GM18511 (cell line): ENCODE results near the gene ARHGAP40.

ENCODE experiments used
- ATAC-seq: cut with Tn5 transposase; IDR thresholded peaks from one replicate; pipeline ENCODE4 v1.9.1; 2021; ENCODE audit warnings: mild to moderate bottlenecking, moderate library complexity; ENCODE audit not compliant: unreplicated experiment

ARHGAP40 gene

DNA sequence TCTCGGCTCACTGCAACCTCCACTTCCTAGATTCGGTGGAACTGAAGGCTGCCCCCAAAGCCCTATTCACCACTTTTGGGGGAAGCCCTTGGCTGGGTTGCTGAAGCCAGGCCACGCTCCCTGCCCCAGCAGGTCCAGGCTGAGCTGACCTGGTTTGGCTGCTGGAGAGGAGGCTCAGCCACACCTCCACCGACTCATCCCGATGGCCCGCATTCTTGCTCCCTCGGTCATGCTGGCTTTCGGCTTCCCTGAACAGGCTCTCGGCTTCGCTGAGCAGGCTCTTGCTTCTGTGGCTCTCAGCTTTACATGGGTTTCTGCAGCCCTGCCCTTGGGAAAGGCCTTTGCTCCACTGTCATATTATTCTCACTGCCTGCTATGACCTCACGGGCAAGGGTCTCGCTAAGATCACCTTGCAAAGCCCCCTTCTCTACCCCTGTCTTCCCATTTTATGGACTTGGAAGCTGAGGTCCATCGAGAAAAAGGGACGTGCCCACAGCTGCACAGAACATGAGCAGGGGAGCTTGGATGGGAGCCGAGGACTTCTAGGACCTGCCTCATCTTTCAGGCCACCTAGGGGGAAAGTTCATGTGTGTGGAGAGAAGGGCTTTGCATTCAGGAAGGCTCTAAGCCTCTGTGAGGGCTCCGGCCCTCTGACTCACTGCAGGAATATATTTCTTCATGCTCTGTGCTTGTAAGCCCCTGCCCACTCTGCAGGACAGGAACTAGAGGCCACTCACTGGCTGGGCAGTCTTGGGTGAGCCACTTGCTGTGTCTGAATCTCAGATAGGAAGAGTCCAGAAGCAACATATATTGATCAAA lies 15.6 kb downstream of the ARHGAP40 start:
- ATAC-seq, result no peak

DNA sequence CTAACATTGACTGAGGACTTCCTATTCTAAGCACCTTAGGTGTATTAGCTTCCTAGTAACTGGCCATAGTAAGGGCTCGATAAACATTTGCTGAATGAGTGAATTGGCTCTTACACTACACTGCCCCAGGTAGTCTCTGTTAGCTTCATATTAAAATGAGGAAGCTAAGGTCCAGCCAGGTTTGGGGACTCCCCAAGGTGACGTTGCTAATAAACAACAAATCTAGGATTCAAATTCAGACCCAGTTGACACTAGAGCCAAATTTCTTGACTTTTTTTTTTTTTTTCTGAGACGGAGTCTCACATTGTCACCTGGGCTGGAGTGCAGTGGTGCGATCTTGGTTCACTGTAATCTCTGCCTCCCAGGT lies 16.2 kb downstream of the ARHGAP40 start:
- no peak for ATAC-seq

DNA sequence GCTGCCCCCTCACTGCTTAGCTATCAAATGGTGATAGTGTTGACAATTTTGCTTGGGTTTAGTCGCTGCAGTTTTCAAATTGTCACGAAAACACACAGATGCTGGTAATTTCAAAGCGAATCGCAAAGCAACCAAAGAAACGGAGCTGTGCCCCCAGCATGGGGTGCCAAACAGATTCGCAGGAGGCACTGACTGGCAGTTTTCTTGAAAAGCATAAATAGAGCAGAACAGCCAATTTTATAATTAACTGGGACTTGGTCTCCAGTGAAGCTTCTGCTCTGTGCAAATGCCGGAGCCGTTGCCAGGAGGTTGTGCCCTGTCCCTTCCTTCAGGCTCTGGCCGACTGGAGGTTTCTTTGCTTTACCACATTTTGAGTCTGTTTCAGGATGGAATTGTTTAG lies 18.8 kb downstream of the ARHGAP40 start:
- ATAC-seq, result no peak

DNA sequence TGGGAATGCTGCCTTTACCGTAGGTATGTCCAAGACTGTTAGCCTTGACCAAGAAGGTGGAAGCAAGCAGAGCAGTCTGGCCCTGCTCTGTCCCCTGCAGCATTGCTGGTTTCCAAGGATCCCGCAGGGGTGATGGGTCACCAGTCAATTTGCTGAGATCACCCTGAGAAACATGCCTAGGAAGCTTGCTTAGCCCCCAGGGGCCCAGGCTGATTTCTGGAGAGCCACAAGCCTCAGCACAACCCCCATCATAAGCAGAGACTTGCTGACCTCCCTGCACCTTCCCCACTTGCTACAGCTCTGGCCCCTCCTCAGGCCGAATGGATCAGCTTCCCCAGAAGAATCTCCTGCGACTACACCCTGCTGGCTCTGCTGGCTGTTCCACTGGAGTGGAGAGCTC lies 21.5 kb downstream of the ARHGAP40 start:
- no peak for ATAC-seq

DNA sequence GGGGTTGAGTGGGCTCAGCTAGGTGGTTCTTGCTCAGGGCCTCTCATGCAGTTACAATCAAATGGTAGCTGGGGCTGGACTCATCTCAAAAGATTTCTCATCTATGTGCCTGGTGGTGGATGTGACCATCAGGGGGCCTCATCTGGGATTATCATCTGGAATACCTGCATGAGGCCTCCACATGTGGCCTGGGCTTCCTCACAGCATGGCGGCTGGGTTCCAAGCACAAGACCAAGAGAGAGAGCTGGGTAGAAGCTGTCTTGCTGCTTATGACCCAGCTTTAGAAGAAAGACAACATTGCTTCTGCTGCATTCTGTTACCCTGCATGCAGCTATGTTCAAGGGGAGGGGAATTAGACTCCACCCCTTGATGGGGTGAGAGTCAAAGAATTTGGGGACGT lies 22.5 kb downstream of the ARHGAP40 start:
- no peak for ATAC-seq

DNA sequence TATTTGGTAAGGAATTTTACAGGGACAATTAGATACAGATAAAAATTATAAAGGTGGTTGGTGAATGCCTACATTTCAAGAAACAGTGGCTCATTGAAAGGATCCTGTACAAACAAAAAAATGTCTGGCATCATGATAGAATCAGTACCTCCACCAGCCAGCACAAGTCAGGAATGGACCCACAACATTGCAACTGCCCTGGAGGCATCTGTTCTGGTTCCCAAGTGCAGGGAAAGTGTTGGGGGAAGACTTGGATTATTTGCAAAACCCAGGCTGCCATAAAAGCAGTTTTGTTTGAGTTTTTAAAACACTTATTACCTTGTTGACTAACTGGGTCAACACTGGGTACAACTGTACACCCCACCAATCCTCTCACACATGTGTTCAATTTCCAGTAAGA lies 24.3 kb downstream of the ARHGAP40 start:
- ATAC-seq, result no peak

DNA sequence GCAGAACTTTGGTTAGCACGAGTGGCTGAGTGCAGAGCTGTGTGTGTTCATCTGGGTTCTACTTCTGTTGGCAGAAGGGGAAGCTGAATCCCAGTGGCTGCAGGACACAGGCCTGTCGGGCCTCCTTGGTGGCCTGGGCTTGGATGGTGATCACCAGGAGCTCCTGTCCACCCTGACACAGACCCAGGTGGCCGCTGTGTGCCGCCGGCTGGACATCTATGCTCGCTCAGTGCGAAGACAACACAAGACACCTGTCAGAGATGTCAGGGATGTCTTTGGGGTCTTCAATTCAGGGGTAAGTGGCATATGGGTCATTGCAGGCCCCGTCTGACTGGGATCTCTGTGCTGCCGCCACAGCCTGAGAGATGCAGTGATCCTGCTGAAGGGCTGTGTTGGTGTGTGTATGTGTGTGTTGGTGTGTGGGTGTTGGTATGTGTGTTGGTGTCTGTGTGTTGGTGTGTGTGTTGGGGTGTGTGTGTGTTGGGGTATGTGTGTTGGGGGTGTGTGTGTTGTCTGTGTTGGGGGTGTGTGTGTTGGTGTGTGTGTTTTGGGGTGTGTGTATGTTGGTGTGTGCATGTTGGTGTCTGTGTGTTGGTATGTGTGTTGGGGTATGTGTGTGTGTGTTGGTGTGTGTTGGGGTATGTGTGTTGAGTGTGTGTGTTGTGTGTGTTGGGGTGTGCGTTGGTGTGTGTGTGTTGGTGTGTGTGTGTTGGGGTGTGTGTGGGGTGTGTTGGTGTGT lies 25.5 kb downstream of the ARHGAP40 start:
- no peak for ATAC-seq

DNA sequence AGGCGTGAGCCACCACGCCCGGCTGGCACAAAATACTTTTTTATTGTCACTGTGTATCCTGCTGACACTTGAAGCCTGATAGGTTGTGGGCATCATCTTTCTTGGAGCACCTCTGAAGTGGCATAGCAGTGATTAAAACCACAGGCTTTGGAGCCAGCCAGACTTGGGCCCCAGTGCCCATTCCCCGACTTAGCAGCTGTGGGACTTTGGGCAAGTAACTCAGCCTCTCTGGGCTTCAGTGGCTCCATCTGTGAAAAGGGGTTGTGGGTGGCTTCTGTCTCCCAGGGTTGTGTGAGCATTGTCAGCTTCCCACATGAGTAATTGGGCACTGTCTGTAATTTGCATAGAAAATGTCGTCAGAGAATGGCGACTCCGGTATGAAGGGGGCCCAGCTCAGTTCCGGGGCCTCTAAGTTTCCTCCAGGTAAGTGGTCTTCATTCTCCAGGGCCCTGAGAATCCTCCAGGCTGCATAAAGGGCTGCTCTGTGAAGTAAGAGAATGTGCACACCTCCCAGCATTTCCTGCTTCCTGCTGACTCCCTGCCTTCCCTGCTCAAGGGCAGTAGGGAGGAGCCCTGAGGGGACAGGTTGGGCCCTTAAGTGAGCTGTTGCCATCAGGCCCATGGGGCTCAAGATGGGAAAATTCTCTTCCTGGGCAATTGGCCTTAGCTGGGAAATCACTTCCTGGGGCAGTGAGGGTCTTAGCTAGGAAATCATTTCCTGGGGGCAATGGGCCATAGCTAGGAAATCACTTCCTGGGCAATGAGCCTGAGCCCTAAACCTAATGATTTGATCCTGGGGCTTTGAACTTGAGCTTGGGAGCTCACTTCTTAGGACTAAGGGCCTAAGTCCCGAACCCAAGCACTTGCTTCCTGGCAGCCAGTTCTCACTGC lies 27.2 kb downstream of the ARHGAP40 start:
- ATAC-seq, result no peak

DNA sequence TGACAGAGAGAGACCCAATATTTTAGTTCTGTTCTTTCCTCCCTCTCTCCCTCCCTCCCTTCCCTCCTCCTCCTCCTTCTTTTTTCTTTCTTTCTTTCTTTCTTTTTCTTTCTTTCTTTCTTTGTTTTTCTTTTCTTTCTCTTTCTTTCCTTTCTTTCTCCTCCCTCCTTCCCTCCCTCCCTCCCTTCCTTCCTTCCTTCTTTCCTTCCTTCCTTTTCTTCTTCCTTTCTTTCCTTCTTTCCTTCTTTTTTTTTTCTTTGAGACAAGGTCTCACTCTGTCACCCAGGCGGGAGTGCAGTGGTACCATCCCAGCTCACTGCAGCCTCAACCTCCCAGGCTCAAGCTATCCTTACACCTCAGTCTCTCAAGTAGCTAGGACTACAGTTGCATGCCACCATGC lies 28.4 kb downstream of the ARHGAP40 start:
- no peak for ATAC-seq

DNA sequence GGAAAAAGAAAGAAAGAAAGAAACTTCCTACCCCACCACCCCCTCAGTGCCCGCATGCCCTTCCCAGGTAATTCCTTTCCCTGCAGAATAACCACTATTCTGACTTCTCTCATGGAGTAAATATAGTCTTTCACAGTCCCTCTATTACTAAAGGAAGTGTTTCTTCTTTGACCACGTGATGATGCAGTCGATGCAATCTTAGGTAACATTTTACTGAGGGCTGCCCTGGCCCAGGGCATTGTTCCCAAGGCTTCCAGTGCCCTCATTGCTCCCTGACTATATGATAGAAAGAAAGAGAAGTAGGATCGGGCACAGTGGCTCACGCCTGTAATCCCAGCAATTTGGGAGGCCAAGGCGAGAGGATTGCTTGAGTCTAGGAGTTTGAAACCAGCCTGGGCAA lies 29.1 kb downstream of the ARHGAP40 start:
- no peak for ATAC-seq

DNA sequence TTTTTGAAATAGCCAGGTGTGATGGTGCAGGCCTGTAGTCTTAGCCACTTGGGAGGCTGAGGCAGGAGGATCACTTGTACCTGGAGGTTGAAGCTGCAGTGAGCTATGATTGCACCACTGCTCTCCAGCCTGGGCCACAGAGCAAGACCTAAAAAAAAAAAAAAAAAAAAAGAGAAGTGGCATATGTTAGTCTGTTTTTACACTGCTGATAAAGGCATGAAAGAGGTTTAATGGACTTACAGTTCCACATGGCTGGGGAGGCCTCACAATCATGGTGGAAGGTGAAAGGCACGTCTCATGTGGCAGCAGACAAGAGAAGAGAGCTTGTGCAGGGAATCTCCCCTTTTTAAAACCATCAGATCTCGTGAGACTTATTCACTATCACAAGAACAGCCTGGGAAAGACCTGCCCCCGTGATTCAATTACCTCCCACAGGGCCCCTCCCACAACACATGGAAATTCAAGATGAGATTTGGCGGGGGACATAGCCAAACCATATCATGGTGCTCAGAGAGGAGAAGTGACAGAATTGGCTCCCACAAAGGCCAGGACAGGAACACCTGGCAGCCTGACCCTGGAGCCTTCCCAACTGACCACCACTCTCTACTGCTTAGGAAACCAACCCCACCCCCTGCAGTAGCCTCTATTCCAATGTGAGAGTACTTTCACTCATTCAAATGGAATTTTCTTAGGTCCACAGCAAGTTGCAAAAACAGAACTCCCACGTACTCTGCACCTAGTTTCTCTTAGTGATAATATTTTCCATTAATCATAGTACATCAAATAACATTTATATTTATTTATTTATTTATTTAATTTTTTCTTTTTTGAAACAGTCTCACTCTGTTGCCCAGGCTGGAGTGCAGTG lies 29.8 kb downstream of the ARHGAP40 start:
- ATAC-seq, result no peak

DNA sequence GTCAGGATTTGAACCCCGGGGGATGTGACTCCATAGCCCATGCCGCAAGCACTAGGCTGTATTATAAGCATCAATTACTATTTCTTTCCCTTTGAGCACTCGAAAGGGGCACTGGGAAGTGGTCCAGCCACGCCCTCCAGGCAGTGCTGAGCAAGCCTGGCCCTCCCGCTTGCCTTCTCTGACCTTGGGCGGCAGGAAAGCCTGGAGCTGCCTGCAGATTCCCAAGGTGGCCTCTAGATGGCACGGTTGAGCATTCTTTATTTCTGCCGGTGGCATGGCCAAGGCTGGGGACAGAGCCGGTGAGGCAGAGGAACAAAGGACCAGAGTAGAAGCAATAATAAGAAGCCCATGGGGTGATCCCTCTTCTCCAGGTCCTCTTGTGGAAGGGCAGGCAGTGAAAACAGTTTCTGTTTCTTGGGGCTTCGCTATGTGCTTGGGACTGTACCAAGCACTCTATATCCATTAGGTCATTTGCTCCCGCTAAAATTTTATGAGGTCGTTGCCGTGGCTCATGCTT lies 32.0 kb downstream of the ARHGAP40 start:
- ATAC-seq, result no peak

DNA sequence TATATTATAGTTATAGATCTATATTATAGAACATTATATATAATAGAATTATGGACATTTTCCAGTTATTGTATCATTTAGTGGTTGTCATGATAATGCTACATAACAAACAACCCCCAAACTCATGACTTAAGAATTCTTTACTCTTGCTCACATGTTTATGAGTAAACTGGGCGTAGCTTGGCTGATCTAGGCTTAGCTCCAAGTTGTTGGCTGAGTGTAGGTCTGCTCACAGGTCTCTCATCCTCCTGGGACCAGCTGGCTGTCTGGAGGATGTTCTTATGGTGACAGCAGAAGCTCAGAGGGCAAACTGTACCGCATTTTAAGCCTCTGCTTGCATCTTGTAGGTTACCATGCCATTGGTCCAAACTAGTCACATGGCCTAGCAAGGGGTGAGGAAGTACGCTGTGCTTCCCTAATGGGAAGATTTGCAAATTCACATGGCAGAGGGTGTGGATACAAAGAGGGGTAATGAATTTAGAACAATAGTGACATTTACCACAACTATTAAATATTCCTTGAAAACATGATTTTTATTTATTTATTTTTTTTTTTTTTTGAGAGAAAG lies 34.2 kb downstream of the ARHGAP40 start:
- no peak for ATAC-seq

DNA sequence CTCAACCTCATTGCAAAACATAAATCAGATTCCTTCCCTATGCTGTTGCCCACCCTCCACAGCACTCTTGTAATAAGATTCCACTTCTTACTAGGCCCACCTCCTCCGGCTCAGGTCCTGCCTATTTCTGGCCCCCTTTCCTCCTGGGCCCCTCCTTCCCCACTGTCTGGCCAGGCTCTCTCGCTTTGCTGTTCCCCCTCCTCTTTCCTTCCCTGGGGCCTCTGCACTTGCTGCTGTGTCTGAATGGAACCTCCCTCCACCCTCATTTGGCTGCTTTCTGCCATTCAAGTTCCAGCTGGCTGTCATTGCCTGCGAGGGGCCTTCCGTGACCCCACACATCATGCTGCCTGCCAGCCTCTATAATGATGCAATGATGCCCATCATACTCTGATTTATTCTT lies 38.9 kb downstream of the ARHGAP40 start:
- no peak for ATAC-seq

DNA sequence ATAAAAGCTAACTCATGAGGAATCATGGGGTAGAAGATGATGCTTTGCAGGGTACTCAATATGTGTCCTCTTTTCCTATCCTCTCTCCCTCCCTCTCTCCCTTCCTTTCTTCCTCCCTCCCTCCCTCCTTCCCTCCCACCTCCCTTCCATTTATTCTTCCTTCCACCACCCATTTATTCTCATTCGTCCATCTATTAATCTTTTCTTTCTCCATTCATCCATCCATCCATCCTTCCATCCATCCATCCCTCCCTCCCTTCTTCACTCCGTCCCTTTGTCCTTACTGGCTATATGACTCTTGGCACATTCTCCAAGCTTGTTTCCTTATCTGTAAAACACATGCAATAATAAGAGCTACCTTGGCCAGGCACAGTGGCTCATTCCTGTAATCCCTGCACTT lies 40.9 kb downstream of the ARHGAP40 start:
- ATAC-seq, result no peak

DNA sequence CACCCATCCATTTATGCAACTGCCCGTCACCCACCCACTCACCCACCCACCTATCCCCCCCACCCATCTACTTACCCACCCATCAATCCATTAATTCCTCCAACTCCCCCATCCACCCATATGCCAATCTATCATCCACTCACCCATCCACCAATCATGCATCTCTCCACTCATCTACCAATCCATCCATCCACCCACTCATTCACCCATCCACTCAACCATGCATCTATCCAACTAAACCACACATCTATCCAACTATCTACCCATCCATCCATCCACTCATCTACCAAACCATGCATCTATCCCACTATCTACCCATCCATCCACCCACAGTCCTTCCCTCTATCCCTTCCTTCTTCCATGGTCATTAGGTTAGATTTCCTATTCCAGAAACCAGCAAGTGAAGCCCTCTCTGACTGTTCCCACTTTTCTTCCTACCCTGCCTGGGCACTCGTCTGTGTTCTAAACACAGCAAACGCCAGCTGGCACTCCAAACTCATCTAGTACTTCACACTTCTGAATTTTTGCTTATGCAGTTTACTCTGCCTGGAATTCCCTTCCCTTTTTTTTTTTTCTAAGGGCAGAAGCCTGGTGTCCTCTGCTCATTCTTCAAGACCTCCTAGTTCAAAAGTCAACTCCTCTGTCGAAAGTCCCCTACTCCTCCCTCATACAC lies 43.1 kb downstream of the ARHGAP40 start:
- ATAC-seq, result no peak

DNA sequence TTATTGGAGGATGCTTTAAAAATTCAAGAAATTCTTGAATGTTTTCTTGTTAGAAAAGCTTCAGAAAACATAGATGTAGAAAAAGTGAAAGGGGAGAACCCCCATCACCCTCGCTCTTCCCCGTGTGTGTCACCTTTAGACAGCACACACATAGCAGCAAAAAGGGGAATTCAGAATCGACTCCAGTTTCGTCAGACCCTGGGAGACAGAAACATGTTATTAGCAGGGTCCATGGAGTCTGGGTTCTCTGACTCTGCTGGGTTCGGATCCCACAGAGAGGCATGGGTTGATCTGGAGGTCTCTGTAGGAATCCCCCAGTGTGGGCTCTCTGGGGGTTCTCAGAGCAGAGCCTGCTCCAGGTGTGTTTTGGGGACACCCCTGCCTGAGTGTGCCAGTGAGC lies 43.7 kb downstream of the ARHGAP40 start:
- ATAC-seq, result no peak

DNA sequence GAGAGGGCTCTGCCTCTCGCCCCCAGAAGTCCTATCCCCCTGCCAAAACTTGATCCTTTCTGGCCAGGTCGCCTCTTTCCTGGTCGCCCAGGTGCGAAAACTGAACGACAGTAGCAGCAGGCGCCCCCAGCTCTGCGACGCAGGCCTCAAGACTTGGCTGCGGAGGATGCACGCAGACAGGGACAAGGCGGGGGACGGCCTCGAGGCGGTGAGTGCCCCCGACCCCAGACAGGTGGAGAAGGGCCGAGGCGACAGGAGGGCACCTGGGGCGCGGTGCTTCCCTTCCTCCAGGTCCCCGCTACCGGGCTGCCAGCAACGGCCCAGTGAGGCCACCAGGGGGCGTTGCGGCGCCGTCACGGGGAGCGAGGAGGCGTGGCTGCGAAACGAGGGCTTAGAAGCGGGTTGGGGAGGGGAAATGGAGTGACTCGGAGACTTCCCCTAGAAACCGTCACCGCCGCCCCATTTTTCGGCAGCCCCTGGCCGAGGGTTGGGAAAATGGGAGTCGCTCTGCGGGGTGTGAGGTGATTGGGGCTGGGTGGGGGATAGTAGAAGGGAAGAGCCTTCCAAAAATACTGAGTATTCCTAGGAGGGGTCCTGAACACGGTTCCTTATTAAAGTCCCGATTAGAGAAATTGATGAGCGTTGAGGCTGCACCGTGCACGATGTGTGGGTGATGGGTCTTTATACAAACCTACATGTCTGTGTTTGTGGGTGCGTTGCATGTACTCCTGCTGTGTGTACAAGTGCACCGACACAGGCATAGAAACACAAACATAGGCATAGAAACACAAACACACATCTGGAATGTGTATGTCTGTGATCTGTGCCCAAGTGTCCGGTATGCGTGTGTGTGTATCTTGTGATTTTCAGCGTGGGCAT lies 44.6 kb downstream of the ARHGAP40 start:
- ATAC-seq, result peak; percentile 88
